ENCODE data around the gene ARHGEF28.

ARHGEF28 gene

DNA sequence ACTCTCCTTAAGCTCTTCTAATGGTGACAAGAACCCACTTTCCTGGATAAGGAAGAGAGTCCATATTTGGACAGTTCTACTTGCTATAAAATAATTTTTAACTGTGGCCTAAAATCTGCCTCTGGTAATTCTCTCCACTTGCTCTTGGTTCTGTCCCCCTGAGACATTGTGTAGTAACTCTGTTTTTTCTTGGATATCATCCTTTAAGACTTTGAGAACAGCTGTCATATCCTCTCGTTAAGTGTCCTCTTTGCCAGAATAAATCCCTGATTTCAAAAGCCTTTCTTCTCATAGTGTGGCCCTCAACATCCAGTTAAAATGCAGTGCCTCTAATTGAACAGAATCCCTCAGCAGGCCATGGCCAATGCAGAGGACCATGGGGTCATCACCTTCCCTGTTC is 101.5 kb downstream of the ARHGEF28 start:
- ChIA-PET CTCF (interaction anchor here (1.5 to 1.8 kb wide), 2 partner anchors 13 to 17 kb away, joined by 3 to 4 read pairs; no protein-coding TSS in a partner anchor), POLR2A (no interaction called here)
- TF ChIP-seq, protein P1, sequence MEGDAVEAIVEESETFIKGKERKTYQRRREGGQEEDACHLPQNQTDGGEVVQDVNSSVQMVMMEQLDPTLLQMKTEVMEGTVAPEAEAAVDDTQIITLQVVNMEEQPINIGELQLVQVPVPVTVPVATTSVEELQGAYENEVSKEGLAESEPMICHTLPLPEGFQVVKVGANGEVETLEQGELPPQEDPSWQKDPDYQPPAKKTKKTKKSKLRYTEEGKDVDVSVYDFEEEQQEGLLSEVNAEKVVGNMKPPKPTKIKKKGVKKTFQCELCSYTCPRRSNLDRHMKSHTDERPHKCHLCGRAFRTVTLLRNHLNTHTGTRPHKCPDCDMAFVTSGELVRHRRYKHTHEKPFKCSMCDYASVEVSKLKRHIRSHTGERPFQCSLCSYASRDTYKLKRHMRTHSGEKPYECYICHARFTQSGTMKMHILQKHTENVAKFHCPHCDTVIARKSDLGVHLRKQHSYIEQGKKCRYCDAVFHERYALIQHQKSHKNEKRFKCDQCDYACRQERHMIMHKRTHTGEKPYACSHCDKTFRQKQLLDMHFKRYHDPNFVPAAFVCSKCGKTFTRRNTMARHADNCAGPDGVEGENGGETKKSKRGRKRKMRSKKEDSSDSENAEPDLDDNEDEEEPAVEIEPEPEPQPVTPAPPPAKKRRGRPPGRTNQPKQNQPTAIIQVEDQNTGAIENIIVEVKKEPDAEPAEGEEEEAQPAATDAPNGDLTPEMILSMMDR (IDR thresholded peaks at IDR 0.05; ENCODE audit: control extremely low read depth, extremely low read depth, low read depth, missing control alignments), result no peak
- no peak for DNase-seq (ENCODE audit: extremely low spot score)

DNA sequence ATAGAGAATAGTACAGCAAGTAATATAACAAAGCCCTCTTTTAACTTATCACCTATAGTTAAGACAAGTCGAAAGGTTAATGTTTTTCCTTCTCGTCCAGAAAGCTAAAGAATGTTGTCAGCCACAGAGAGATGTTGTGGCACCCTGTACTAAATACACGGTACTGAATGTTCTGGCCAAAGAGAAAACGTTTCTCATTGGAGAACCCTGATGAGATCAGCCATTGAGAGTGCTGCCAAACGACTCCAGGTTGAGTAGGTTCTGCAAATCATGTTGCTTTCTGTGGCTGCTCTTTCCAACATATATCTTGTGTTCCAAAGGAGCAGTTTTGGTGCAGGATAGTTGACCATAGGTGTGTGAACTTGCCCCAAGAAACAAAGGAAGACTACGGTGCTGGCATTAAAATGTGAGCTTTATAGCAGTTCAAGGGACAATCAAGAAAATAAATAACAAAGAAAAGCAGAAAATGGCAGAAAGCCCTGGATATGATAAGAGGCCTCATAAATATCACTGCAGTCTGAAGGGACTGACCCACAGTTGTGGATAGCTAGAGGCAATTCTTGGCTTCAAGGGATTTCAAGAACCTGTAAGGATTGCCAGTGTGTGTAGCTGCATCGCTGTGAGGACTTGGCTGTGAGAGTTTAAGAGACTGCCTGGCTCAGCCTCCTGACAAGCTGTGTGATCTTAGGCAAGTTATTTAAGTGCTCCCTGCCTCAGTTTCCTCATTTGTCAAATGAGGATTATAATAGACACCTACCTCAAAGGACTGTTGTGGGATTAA is 102.7 kb downstream of the ARHGEF28 start:
- TF ChIP-seq, protein P1 (IDR thresholded peaks at IDR 0.05; ENCODE audit: control extremely low read depth, extremely low read depth, low read depth, missing control alignments), result no peak
- POLR2A ChIA-PET, result no interaction called here
- DNase-seq (ENCODE audit: extremely low spot score), result no peak
- CTCF ChIA-PET, result interaction anchor here (1.7 to 2.6 kb wide), 3 partner anchors 9 to 18 kb away, joined by 3 to 7 read pairs (median 6); no protein-coding TSS in a partner anchor

DNA sequence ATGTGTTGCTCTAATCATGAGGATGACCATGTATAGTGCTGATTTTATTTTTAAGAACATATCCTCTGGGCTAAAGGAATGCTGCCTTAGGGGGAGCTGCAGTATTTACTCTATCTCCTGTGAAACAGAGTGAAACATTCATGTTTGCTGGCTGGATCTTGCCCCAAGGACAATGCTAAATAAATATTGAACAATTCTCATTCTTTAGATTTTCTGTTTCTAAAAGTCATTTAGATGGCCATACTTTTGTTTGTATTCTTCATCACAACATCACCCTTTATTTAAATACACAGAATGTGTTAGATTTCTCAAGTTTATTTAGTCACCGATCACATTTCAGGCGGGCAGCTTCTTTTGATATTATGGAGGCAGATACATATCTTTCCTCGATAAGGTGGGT is 103.3 kb downstream of the ARHGEF28 start:
- no peak for DNase-seq (ENCODE audit: extremely low spot score)
- ChIA-PET POLR2A (no interaction called here), CTCF (interaction anchor here (0.8 to 2.6 kb wide), 4 partner anchors 9 to 138 kb away, joined by 3 to 7 read pairs (median 4); no protein-coding TSS in a partner anchor)
- TF ChIP-seq, protein P1 (IDR thresholded peaks at IDR 0.05; ENCODE audit: control extremely low read depth, extremely low read depth, low read depth, missing control alignments), result no peak

GRCh38 chr5:73732045-73732444 is 106.0 kb downstream of the ARHGEF28 start:
- TF ChIP-seq, protein P1 (IDR thresholded peaks at IDR 0.05; ENCODE audit: control extremely low read depth, extremely low read depth, low read depth, missing control alignments), result no peak
- ChIA-PET CTCF (interaction anchor here (1.1 to 1.5 kb wide), 3 partner anchors 10 to 38 kb away, joined by 3 read pairs; no protein-coding TSS in a partner anchor), POLR2A (no interaction called here)
- DNase-seq (ENCODE audit: extremely low spot score), result no peak

DNA sequence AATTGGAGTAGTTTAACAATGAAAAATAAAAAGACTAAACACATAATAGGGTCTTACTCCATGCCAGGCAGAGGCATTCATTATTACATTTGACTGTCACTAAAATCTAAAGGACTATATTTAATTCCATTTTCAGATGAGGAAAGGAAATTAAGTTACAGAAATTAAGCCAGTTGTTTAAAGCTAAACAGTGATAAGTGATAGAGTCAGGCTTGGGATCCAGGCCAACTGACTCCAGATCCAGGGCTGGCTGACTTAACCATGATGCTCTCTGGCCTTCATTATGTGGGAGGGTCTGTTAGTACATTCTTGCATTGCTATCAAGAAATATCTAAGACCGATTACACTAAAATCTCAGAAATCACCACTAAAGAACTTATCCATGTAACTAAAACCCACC is 107.2 kb downstream of the ARHGEF28 start:
- TF ChIP-seq, protein P1 (IDR thresholded peaks at IDR 0.05; ENCODE audit: control extremely low read depth, extremely low read depth, low read depth, missing control alignments), result no peak
- no peak for DNase-seq (ENCODE audit: extremely low spot score)
- ChIA-PET POLR2A (no interaction called here), CTCF (no interaction called here)

DNA sequence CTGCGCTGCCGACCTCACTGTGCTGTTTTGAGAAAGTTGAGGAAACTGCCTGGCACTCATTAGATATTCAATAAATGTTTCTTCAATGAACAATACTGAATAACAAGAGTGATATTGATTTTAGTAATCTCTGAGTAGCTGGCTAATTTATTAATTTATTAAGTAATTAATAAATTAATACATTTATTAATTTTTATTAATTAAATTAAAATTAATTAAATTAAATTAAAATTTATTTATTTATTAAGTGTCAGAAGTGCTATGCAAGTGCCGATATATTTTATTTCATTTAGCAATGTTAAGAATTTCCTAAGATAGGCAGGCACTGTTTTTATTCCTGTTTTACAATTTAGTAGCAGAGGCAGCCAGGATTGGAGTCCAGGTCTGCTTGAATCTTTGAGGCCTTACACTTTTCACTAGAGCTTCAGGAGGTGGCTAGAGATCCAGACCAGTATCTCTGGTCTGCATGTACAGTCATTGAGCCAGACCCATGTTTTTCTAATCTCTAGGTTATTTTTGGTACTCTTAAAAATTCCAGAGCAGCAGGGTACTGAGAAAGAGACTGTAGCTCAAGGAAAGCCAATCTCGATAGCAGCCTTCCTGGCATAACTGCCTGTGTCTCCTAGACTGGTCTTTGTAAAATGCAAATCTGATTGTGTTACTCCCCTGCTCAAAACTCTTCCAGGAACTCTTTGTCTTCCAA is 109.2 kb downstream of the ARHGEF28 start:
- POLR2A ChIA-PET, result no interaction called here
- CTCF ChIA-PET, result interaction anchor here (1.0 to 1.4 kb wide), 2 partner anchors 9 to 39 kb away, joined by 3 to 4 read pairs; no protein-coding TSS in a partner anchor
- no peak for DNase-seq (ENCODE audit: extremely low spot score)
- TF ChIP-seq, protein P1 (IDR thresholded peaks at IDR 0.05; ENCODE audit: control extremely low read depth, extremely low read depth, low read depth, missing control alignments), result no peak
